MM.1S (cell line): ENCODE results near the gene IST1.

ENCODE experiments used
- DNase-seq: peaks from one replicate; pipeline ENCODE4 v3.0.0-alpha.2; 2015
- H2AFZ ChIP-seq: fragments of 300-600 bp; sonication (generic); 2 replicates; pipeline ENCODE4 v1.6.0; 2016; ENCODE audit warnings: antibody characterized with exemption, low read length
- H3F3A ChIP-seq: fragments of 300-600 bp; sonication (generic); 2 replicates; pipeline ENCODE4 v1.6.1; 2016; ENCODE audit warnings: mild to moderate bottlenecking, antibody characterized with exemption, low read length, moderate library complexity, mixed read lengths; ENCODE audit not compliant: insufficient read depth
- H3K27ac ChIP-seq: fragments of 300-600 bp; sonication (generic); 2 replicates; pipeline ENCODE4 v1.5.1; 2016; ENCODE audit warnings: mild to moderate bottlenecking, low read length
- H3K27me3 ChIP-seq: fragments of 300-600 bp; sonication (generic); replicated peaks from 2 replicates; pipeline ENCODE4 v1.6.0; 2016; ENCODE audit warnings: low read length; ENCODE audit not compliant: insufficient read depth
- H3K36me3 ChIP-seq: fragments of 300-600 bp; sonication (generic); replicated peaks from 2 replicates; pipeline ENCODE4 v1.6.1; 2016; ENCODE audit warnings: mild to moderate bottlenecking, low read length, mixed read lengths; ENCODE audit not compliant: insufficient read depth
- H3K4me1 ChIP-seq: fragments of 300-600 bp; sonication (generic); 2 replicates; pipeline ENCODE4 v1.6.1; 2016; ENCODE audit warnings: low read length, mixed read lengths
- H3K4me2 ChIP-seq: fragments of 300-600 bp; sonication (generic); 2 replicates; pipeline ENCODE4 v1.6.0; 2016; ENCODE audit warnings: low read depth, low read length
- H3K4me3 ChIP-seq: fragments of 300-600 bp; sonication (generic); 2 replicates; pipeline ENCODE4 v1.5.1; 2016; ENCODE audit warnings: low read length, mixed read lengths
- H3K79me2 ChIP-seq: fragments of 300-600 bp; sonication (generic); 2 replicates; pipeline ENCODE4 v1.6.1; 2016; ENCODE audit warnings: mixed run types, low read length, mixed read lengths
- H3K9ac ChIP-seq: fragments of 300-600 bp; sonication (generic); 2 replicates; pipeline ENCODE4 v1.6.1; 2016; ENCODE audit warnings: low read length, mixed read lengths
- H3K9me2 ChIP-seq: fragments of 300-600 bp; sonication (generic); replicated peaks from 2 replicates; pipeline ENCODE4 v1.6.1; 2016; ENCODE audit warnings: mild to moderate bottlenecking, low read length, mixed read lengths; ENCODE audit not compliant: insufficient read depth
- H3K9me3 ChIP-seq: fragments of 300-600 bp; sonication (generic); replicated peaks from 2 replicates; pipeline ENCODE4 v1.6.1; 2016; ENCODE audit warnings: mild to moderate bottlenecking, low read length, mixed read lengths; ENCODE audit not compliant: insufficient read depth
- H4K20me1 ChIP-seq: fragments of 300-600 bp; sonication (generic); 2 replicates; pipeline ENCODE4 v1.6.1; 2016; ENCODE audit warnings: mild to moderate bottlenecking, low read length, moderate library complexity, mixed read lengths; ENCODE audit not compliant: insufficient read depth
- CTCF ChIP-seq: fragments of 300-600 bp; sonication (generic); IDR thresholded peaks from 2 replicates; pipeline ENCODE4 v1.5.1; 2016; ENCODE audit warnings: antibody characterized with exemption, low read length, mixed read lengths
- EZH2 ChIP-seq: fragments of 300-600 bp; sonication (generic); optimal IDR thresholded peaks from 2 replicates; pipeline ENCODE3; 2017; ENCODE audit warnings: low read depth, mild to moderate bottlenecking, antibody characterized with exemption, low read length, mixed read lengths
- EZH2phosphoT487 ChIP-seq: fragments of 300-600 bp; sonication (generic); IDR thresholded peaks from 2 replicates; pipeline ENCODE4 v1.6.1; 2018; ENCODE audit warnings: antibody characterized with exemption, low read length

IST1 gene

GRCh38 chr16:71966932-71967331 is 71.6 kb downstream of the IST1 start:
- Histone ChIP-seq H4K20me1 (no peaks in the 10 kb centered on the region), H3K4me2 (no peak overlapping the region), H3K4me3 (no peak overlapping the region), H3K27ac (no peak overlapping the region), H3F3A (peaks cover 6% of the 10 kb centered on the region; the same call in 1 of the 2 replicates), H2AFZ (no peak overlapping the region), H3K4me1 (peaks cover 12% of the 10 kb centered on the region), H3K36me3 (no peaks in the 10 kb centered on the region), H3K79me2 (no peaks in the 10 kb centered on the region), H3K27me3 (no peaks in the 10 kb centered on the region), H3K9ac (no peak overlapping the region), H3K9me3 (no peaks in the 10 kb centered on the region), H3K9me2 (no peaks in the 10 kb centered on the region)
- TF ChIP-seq EZH2phosphoT487 (no peak), EZH2 (no peak), CTCF (no peak)
- no peak for DNase-seq

GRCh38 chr16:71969353-71969752 is 74.0 kb downstream of the IST1 start:
- Histone ChIP-seq H3K4me2 (no peak overlapping the region), H3K9me2 (no peaks in the 10 kb centered on the region), H2AFZ (no peak overlapping the region), H3K27me3 (no peaks in the 10 kb centered on the region), H3K9me3 (no peaks in the 10 kb centered on the region), H3K9ac (no peak overlapping the region), H3K79me2 (no peaks in the 10 kb centered on the region), H3K4me1 (no peaks in the 10 kb centered on the region), H3K27ac (no peak overlapping the region), H3K36me3 (no peaks in the 10 kb centered on the region), H4K20me1 (no peaks in the 10 kb centered on the region), H3F3A (no peaks in the 10 kb centered on the region), H3K4me3 (no peak overlapping the region)
- DNase-seq = no peak
- no peak for TF ChIP-seq CTCF
- TF ChIP-seq EZH2phosphoT487 = no peak
- no peak for TF ChIP-seq EZH2

GRCh38 chr16:71971571-71971970 is 76.2 kb downstream of the IST1 start:
- no peaks in the 10 kb centered on the region for H3K9me2 ChIP-seq
- no peak overlapping the region for H3K9ac ChIP-seq
- TF ChIP-seq EZH2 (no peak), CTCF (no peak), EZH2phosphoT487 (no peak)
- no peak overlapping the region for H2AFZ ChIP-seq
- H3K36me3 ChIP-seq = no peaks in the 10 kb centered on the region
- no peak overlapping the region for H3K4me2 ChIP-seq
- no peak overlapping the region for H3K4me3 ChIP-seq
- H4K20me1 ChIP-seq = no peaks in the 10 kb centered on the region
- H3K4me1 ChIP-seq = no peaks in the 10 kb centered on the region
- H3K27ac ChIP-seq = no peak overlapping the region
- H3K79me2 ChIP-seq = no peaks in the 10 kb centered on the region
- no peak for DNase-seq
- H3K27me3 ChIP-seq = no peaks in the 10 kb centered on the region
- H3K9me3 ChIP-seq = no peaks in the 10 kb centered on the region
- H3F3A ChIP-seq = no peaks in the 10 kb centered on the region
